Measurements from ENCODE around the gene CD8B.
A peak's percentile ranks its signal among the peaks of the same experiment; 100 is the strongest.

The CD8B gene

GRCh38 chr2:86806059-86806857, 55.4 kb downstream of the CD8B start:
- DNase-seq (ENCODE audit: low read depth, low spot score), result no peak

- DNase-seq (ENCODE audit: low read depth, low spot score), result no peak
Measured at GRCh38 chr2:86800856-86801567, 60.7 kb downstream of the CD8B start.

- no peak for DNase-seq (ENCODE audit: low read depth, low spot score)
Measured at GRCh38 chr2:86794861-86795260, 66.8 kb downstream of the CD8B start.

DNA sequence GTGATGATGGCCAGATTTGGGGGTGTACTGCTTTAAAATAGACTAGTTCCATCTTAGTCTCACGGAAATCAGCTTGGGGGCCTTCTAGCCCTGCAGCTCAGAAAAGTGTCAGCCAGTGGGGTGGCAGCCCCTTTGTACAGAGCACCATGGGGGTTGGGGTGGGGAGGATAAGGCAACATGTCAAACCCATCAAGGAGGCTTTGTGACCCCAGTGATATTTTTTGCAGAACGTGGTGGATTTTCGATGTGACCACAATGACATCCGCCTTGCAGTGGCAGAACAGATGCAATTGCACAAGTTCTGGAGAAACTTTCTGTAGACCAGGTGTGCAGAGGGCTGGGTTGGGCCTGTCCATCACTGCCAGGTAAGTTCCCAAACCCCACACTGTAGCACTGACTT, 67.9 kb downstream of the CD8B start:
- DNase-seq (ENCODE audit: low read depth, low spot score), result no peak

DNA sequence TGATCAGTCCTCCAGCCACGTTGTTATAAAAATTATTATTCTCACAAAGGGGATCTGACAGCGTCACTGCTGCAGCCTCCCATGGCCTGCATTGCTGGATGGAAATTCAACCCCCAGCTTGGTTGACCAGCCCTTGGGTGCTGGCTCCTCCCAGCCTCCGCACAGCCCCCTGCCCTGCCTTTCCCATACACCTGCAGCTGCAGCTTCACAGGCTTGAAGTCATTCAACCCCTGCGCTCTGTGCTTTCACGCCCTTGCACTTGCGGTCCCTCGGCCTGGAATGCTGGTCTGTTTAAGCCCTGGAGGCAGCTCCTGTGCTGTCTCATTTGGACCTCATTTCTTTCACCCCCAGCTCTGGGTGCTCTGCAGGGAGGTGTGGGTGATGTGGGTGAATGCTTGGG, 70.1 kb downstream of the CD8B start:
- no peak for DNase-seq (ENCODE audit: low read depth, low spot score)

- DNase-seq (ENCODE audit: low read depth, low spot score), result no peak
Measured at GRCh38 chr2:86790676-86791572, 70.8 kb downstream of the CD8B start, which contains the start of gene CD8A. TSS of gene CD8A (minus strand) at chr2:86790913. CDS start at chr2:86790825, 88 bp downstream.

DNA sequence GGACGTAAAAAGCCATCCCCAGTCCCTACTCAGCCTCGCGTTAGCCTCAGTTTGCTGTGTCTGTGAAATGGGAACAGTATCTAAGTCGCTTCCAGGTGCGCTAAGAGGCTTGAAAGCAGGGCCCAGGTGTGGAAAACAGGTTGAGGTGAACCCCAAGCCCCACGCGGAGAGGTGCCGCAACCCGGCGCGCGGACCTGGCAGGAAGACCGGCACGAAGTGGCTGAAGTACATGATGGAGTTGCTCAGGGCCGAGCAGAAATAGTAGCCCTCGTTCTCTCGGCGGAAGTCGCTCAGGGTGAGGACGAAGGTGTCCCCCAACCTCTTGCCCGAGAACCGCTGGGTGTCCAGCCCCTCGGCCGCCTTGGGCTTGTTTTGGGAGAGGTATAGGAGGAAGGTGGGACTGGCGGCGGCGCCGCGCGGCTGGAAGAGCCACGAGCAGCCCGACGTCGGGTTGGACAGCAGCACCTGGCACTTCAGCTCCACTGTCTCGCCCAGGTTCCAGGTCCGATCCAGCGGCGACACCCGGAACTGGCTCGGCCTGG, 71.5 kb downstream of the CD8B start:
- no peak for DNase-seq (ENCODE audit: low read depth, low spot score)

DNA sequence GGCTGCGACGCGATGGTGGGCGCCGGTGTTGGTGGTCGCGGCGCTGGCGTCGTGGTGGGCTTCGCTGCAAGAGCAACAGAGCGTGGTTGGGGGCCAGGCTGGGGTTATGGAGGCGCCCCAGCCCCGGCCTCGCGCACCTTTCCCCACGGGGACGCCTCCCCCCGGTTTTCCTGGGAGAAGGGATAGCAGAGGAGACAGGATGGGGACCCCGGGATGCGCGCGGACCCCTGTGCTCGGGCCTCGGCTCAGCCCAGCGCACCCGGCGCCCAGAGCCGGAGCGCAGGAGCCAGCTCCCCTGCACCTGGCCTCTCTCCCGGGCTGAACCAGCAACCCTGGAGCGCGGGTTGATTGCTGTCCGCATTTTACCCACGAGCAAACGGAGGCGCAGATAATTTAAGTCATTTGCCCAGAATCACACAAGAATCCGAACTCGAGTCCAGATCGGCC, 72.0 kb downstream of the CD8B start:
- no peak for DNase-seq (ENCODE audit: low read depth, low spot score)

DNA sequence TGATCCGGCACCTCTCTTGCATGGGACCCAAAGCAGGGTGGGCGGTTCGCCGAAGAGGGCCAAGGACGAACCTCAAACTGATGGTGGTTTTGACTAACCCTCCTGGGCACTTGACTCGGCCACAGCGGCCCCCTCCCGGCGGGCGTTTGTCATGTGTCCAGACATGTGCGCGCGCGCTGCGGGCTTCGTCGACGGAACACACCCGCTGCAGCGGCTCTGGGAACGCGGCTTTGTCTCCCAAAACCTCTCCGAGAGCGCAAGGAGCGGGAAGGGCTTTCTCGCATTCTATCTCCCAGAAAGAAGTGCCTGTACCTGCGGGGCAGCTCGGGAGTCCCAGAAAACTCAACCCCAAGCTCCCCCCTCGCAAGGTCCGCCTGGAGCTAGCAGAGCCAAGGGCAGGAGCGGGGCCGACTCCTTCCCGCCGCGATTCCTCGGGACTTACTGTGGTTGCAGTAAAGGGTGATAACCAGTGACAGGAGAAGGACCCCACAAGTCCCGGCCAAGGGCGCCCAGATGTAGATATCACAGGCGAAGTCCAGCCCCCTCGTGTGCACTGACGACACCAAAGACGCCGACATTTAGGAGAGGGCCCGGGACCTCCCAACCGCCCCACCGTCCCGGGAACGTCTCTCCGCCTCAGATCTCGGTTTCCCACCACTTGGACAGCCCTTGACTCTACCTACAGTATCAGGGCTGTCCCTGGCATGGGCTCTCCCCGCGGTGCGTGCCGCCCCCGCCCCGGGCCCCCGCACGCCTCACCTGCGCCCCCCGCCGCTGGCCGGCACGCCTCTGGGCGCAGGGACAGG, 72.6 kb downstream of the CD8B start:
- no peak for DNase-seq (ENCODE audit: low read depth, low spot score)

- no peak for DNase-seq (ENCODE audit: low read depth, low spot score)
Measured at GRCh38 chr2:86788165-86788564, 73.5 kb downstream of the CD8B start.

GRCh38 chr2:86787736-86788135, 74.0 kb downstream of the CD8B start:
- DNase-seq (ENCODE audit: low read depth, low spot score), result no peak

DNA sequence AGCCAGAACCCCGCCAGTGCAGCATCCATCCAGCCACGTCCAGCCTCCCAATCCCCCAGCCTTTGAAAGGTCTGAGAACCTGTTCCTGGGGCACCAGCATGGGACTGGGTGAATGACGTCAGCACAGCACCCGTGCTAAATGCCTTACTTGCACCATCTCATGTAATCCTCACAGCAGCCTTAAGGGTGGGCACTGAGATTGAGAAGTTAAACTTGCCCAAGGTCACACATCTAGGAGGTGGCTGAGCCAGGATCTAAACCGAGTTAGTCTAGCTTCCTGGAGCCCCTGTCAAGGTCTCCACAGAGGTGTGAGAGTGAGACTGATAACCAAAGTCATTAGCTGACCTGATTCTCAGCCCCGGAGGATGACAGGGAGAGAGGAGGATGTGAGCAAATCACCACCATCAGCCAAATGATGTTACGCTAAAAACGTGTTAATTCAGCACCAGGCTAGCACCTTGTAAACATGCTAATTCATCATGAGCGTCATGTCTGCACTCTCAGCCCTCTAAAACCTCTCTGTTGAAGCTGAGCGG, 75.6 kb downstream of the CD8B start:
- DNase-seq (ENCODE audit: low read depth, low spot score), result no peak

DNA sequence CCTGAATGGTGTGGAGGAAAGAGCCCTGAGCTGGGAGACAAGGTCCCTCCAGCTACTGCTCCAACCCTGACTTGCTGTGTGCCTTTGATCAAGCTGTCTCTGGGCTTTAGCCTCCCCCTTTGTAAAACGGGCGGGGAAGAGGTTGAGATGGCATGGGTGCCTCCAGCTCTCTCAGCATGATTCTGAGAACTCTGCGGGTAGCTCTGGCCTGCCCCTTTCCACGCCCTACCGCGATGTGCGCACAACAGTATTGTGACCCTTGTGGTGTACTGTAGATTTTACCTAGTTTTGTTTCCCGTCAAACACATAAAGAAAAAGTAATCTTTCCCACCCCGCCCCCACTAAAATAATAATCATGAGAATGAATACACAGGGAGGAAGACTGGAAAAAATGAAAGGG, 76.2 kb downstream of the CD8B start:
- DNase-seq (ENCODE audit: low read depth, low spot score), result peak; percentile 57

- no peak for DNase-seq (ENCODE audit: low read depth, low spot score)
Measured at GRCh38 chr2:86783615-86784339, 77.9 kb downstream of the CD8B start.

DNA sequence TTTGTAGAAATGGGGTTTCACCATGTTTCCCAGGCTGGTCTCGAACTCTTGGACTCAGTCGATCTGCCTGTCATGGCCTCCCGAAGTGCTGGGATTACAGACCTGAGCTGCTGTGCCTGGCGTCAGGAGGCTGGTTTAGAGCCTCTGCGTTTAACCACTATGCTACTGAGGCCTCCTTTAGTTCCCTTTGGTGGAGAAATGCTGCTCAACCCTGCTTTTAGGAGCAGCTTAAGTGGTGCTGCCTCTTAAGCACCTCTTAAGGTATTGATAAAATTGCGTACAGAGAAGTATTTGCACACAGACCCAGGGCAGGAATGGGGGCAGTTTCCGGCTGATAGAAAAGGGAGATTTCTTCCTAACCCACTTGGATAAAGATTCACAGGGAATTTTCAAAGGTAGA, 78.9 kb downstream of the CD8B start:
- no peak for DNase-seq (ENCODE audit: low read depth, low spot score)

GRCh38 chr2:86781363-86781762, 80.3 kb downstream of the CD8B start:
- DNase-seq (ENCODE audit: low read depth, low spot score), result no peak

- DNase-seq (ENCODE audit: low read depth, low spot score), result no peak
Measured at GRCh38 chr2:86779971-86780370, 81.7 kb downstream of the CD8B start.

- DNase-seq (ENCODE audit: low read depth, low spot score), result no peak
Measured at GRCh38 chr2:86778957-86779356, 82.7 kb downstream of the CD8B start.

DNA sequence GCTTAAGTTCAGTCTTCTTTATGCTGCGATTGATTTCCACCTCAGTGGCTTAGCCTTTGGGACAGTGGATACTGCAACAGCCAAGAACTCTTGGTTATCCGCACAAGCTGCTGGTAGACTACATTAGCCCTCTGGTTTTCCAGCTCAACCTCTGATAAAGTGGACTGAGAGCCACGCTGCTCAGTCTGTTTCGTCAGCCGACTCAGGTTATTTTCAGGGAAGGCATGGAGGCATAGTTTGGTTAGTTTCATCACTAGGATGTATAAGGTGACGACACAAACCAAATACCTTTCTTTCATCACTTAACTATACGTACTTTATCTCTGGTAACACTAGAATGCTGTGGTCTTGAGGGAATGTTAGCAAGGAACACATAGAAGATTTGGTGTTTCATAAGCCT, 85.2 kb downstream of the CD8B start:
- DNase-seq (ENCODE audit: low read depth, low spot score), result no peak

- no peak for DNase-seq (ENCODE audit: low read depth, low spot score)
Measured at GRCh38 chr2:86775338-86775737, 86.3 kb downstream of the CD8B start.

All from activated naive CD8-positive, alpha-beta T cell treated with anti-CD3 and anti-CD28 coated beads, Interleukin-2, amount 50 U/mL, for 16 hours (primary cell).